Esophagus squamous epithelium (tissue), 5 donors: ENCODE data around the gene HCAR3. TPM values are rescaled to one million over a fixed set of nuclear protein-coding genes. Genes with fewer than 3 reads are reported as not detected.
"Not testable (repeated sequence)": the region's sequence is repeated elsewhere in the genome, so short reads cannot be mapped to it uniquely, and the experiment has no call there.

ENCODE experiments used
- DNase-seq: peaks from one replicate; lab custom pipeline; 2025; lab: John Stamatoyannopoulos, UW
- H3K27ac ChIP-seq, 4 donors: fragments of 200-600 bp; sonication (generic); one replicate each; pipeline ENCODE4 v1.5.1; 2016 to 2019; ENCODE audit warnings: mild to moderate bottlenecking in 1 of 4
- H3K27me3 ChIP-seq, 4 donors: fragments of 200-600 bp; sonication (generic); 1 replicate in 3 of 4; 2 replicates in 1 of 4; pipeline versions ENCODE4 v1.5.1 to v1.6.0; 2017 to 2021; ENCODE audit warnings: antibody characterized with exemption in 1 of 4
- H3K36me3 ChIP-seq, 3 donors: fragments of 200-600 bp; sonication (generic); one replicate each; pipeline ENCODE4 v1.5.1; 2016 to 2019
- H3K4me1 ChIP-seq, 3 donors: fragments of 200-600 bp; sonication (generic); one replicate each; pipeline ENCODE4 v1.5.1; 2017 to 2019
- H3K4me3 ChIP-seq, 4 donors: fragments of 200-600 bp; sonication (generic); 1 replicate in 3 of 4; 2 replicates in 1 of 4; pipeline ENCODE4 v1.5.1; 2016 to 2019; ENCODE audit warnings: mild to moderate bottlenecking in 2 of 4, moderate library complexity in 1 of 4
- H3K9me3 ChIP-seq, 3 donors: fragments of 200-600 bp; sonication (generic); one replicate each; pipeline ENCODE4 v1.5.1; 2016 to 2019
- POLR2A ChIP-seq, 4 donors: fragments of 450-650 bp; IDR thresholded peaks; one replicate each; pipeline ENCODE4 v1.6.1; 2017; ENCODE audit warnings: antibody characterized with exemption in 4 of 4, mild to moderate bottlenecking in 4 of 4, moderate library complexity in 3 of 4
- WGBS, 2 donors: methylation state at CpG; one replicate each; pipeline ENCODE4 v1.1.5; 2018; 5-methylcytosine and 5-hydroxymethylcytosine counted together
- intact Hi-C: fragments of 100-400 bp; cut with DNase I; formaldehyde crosslinking; loops from one replicate; pipeline ENCODE4 v1.15.0; 2022
- total RNA-seq, 4 donors: library from RNA; depleted of rRNA; stranded (reverse); fragments of >200 nt; gene quantifications; one replicate each; pipeline ENCODE4 v1.1.0, GENCODE V29; 2016
- TF ChIP-seq, protein P1 (sequence below), 6 experiments: fragments of 450-650 bp in 4 of 6; fragments of 200-600 bp in 2 of 6; sonication (generic) in 2 of 6; IDR thresholded peaks; one replicate each; pipeline ENCODE4 v1.5.1; 2016 to 2019; ENCODE audit warnings: antibody characterized with exemption in 6 of 6, mild to moderate bottlenecking in 4 of 6, moderate library complexity in 4 of 6
- donor health status: DM: yes; HTN: yes; CAD: no.

Gene HCAR3
- total RNA-seq = 10 to 100 TPM in 2 of 4 donors, 1 to 10 TPM in 2; 4.7 to 18.8 (median 10.5) TPM

DNA sequence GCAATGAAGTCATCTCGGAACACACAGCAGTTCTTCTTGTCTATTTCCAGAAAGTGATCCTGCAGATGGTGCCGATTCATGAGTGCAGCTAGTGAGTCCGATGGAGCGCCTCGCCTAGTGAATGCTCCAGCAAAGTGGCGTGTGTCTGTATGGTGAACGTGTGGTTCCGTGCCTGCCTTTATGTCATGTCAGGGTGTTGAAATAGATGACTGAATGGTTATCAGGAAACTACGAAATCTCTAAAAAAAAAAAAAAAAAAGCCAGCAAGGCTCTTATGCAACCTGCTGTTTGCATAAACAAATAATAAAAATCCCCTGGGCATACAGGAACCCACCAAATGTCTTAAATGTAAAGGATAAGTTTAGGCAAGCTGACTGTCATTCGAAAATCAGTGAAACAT lies at the start of gene HCAR3:
Gene HCAR3 (minus strand): TSS at position 154 of the 400 bp plus-strand sequence. CDS start 74 bp downstream, at position 80.
- Histone ChIP-seq H3K27ac (peak within 1 kb of the TSS in 3 of 4 donors; percentile 61 to 79 (median 70)), H3K4me3 (peak within 1 kb of the TSS in 3 of 4 donors; percentile 19 to 40 (median 36)), H3K4me1 (peaks cover 6 to 24% (median 7%) of the 10 kb centered on the region in 3 donors)
- H3K9me3 ChIP-seq, intact Hi-C loops, H3K36me3 ChIP-seq, DNase-seq, H3K27me3 ChIP-seq: not testable (repeated sequence)
- WGBS, 2 donors = 28 to 49% methylated on average over 8 to 10 of the region's 10 CpGs

DNA sequence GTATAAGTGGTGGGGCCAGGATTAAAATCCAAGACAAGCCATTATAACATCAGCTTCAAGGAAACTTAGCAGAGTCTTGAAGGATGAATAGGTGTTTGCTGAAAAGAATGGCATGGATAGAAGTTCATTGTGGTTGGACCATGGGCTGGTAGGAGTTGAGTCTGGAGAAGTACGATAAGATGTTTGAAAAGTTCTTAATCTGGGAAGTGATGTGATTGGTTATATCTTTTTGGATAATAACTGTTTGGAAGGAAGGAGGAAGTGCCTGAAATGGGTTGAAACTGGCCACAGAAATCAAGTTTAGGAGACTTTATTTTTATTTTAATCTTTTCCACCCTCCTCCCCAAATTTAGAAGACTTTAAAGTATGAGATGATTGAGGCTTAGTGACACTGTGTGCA lies 41.0 kb upstream of the HCAR3 start:
- Histone ChIP-seq H3K4me1 (peaks cover 10 to 37% (median 11%) of the 10 kb centered on the region in 3 donors), H3K27me3 (no peaks in the 10 kb centered on the region), H3K36me3 (peaks cover 8 to 87% (median 40%) of the 10 kb centered on the region in 3 donors), H3K27ac (no peak overlapping the region), H3K4me3 (no peak overlapping the region), H3K9me3 (no peaks in the 10 kb centered on the region)
- WGBS, 2 donors = 76% methylated on average over 1 of the region's 1 CpG
- TF ChIP-seq POLR2A (IDR thresholded peaks at IDR 0.05) = no peak
- TF ChIP-seq, protein P1, sequence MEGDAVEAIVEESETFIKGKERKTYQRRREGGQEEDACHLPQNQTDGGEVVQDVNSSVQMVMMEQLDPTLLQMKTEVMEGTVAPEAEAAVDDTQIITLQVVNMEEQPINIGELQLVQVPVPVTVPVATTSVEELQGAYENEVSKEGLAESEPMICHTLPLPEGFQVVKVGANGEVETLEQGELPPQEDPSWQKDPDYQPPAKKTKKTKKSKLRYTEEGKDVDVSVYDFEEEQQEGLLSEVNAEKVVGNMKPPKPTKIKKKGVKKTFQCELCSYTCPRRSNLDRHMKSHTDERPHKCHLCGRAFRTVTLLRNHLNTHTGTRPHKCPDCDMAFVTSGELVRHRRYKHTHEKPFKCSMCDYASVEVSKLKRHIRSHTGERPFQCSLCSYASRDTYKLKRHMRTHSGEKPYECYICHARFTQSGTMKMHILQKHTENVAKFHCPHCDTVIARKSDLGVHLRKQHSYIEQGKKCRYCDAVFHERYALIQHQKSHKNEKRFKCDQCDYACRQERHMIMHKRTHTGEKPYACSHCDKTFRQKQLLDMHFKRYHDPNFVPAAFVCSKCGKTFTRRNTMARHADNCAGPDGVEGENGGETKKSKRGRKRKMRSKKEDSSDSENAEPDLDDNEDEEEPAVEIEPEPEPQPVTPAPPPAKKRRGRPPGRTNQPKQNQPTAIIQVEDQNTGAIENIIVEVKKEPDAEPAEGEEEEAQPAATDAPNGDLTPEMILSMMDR (IDR thresholded peaks at IDR 0.05) = no peak
- intact Hi-C loops = no loop called here
- no peak for DNase-seq

DNA sequence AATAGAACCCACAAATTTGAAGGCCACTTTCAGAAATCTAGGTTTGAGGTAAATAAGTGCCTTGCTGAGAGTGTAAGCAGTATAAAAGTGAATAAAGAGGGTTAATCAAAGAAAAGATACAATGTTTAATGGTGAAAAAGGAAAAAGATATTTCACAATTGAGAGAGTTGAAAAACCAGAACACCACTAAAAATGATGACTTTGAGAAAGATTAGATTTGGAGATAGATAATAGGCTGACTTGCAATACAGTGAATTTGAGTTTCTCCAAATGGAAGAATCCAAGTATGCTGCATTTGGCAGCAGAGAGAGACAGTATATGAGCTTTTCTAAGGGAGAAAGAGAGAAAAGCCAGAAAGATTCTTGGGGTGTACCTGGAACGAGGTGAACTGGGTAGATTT lies 38.2 kb upstream of the HCAR3 start:
- H3K4me3 ChIP-seq = no peak overlapping the region
- no peak for TF ChIP-seq POLR2A (IDR thresholded peaks at IDR 0.05)
- TF ChIP-seq, protein P1 (IDR thresholded peaks at IDR 0.05) = no peak
- H3K36me3 ChIP-seq = peaks cover 8 to 61% (median 30%) of the 10 kb centered on the region in 3 donors
- H3K27ac ChIP-seq = no peak overlapping the region
- no peaks in the 10 kb centered on the region for H3K27me3 ChIP-seq
- intact Hi-C loops = loop anchor here (5.0 kb wide), 1 partner anchor 112 kb away; no protein-coding TSS in a partner anchor
- DNase-seq = no peak
- peaks cover 14 to 57% (median 15%) of the 10 kb centered on the region in 3 donors for H3K4me1 ChIP-seq
- 88 to 96% methylated on average over 1 of the region's 1 CpG for WGBS, 2 donors
- H3K9me3 ChIP-seq = no peaks in the 10 kb centered on the region

DNA sequence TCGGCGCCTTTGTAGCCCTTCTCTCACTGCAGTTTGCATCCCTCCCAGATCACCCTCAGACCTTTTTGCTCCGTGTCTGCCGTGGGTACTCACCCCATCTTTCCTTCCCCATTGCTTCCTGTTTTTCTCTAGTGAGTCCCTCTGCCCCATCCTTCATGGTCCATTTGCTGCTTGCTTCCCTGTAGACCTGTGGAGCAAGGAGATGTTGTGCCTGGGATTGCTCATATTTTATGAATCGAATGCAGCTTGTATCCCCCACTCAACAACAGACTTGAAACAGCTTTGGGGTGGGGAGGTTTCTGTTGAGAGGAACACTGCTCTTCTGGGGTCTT lies 36.7 kb upstream of the HCAR3 start:
- intact Hi-C loops = loop anchor here (5.0 kb wide), 1 partner anchor 111 kb away; no protein-coding TSS in a partner anchor
- H3K4me3 ChIP-seq = peak overlapping the region; percentile 71 to 99 (median 78)
- H3K9me3 ChIP-seq = no peaks in the 10 kb centered on the region
- WGBS, 2 donors = 4 to 7% methylated on average over 5 of the region's 5 CpGs
- no peak for TF ChIP-seq POLR2A (IDR thresholded peaks at IDR 0.05)
- TF ChIP-seq, protein P1 (IDR thresholded peaks at IDR 0.05) = no peak
- no peaks in the 10 kb centered on the region for H3K27me3 ChIP-seq
- H3K27ac ChIP-seq = peak overlapping the region in 3 of 4 donors; percentile 89 to 96 (median 92)
- H3K4me1 ChIP-seq = peaks cover 14 to 67% (median 15%) of the 10 kb centered on the region in 3 donors
- no peak for DNase-seq
- H3K36me3 ChIP-seq = peaks cover 8 to 46% (median 21%) of the 10 kb centered on the region in 3 donors

DNA sequence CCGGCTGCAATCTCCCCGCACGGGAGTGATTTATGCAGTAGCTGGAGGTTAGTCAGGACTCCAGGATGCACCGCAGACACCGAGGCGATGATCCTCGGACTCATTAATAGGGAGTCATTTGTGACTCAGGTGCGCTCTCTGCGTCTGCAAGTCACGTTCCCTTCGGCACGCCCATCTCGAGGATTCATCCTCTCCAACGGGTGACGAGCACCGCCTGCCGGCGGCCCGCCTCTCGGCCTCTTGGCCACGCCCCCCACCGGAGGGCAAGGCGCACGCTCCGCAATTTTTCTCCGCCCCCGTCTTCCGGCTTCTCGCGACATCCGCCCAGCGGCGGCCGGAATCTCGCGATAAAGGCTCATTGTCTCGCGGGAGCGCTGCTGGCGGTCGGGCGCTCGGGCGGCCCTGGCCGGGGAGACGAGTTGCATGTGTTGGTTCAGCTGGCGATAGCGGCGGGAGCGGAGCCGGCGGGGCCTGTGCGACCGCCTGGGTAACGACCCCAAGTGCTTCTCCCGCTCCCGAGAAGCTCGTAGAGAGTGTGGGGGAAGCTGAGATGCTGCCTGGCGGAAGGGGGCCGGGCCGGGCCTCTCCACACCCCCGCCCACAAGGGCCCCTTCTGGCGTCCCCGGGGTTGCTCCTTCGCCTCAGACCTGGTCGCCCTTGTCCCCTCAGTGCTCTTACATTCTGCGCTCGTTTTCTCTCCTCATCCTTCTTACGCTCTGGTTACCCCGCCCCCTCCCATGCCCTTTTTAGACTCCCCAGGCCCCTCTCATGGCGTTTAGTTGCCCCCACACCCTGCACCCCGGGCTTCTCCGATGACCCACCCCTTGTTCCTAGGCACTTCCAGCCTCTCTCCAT lies 36.1 kb upstream of the HCAR3 start, which contains the start of gene DENR:
Gene DENR (plus strand): TSS at position 361 of the 855 bp plus-strand sequence. CDS start 878 bp downstream, outside the sequence.
- Histone ChIP-seq H3K36me3 (peaks cover 8 to 40% (median 18%) of the 10 kb centered on the region in 3 donors), H3K27ac (peak within 1 kb of the TSS; percentile 89 to 96 (median 91)), H3K4me3 (peak within 1 kb of the TSS; percentile 71 to 99 (median 78)), H3K9me3 (no peaks in the 10 kb centered on the region), H3K27me3 (no peaks in the 10 kb centered on the region), H3K4me1 (peaks cover 14 to 73% (median 15%) of the 10 kb centered on the region in 3 donors)
- TF ChIP-seq POLR2A (IDR thresholded peaks at IDR 0.05) = peak in 3 of 4 donors; percentile 10 to 79 (median 72)
- TF ChIP-seq, protein P1 (IDR thresholded peaks at IDR 0.05) = peak; percentile 84 to 99 (median 94)
- 0 to 1% methylated on average over 24 of the region's 73 CpGs for WGBS, 2 donors
- intact Hi-C loops = loop anchor here (5.0 kb wide), 1 partner anchor 110 kb away; no protein-coding TSS in a partner anchor
- peak; percentile 83 for DNase-seq

DNA sequence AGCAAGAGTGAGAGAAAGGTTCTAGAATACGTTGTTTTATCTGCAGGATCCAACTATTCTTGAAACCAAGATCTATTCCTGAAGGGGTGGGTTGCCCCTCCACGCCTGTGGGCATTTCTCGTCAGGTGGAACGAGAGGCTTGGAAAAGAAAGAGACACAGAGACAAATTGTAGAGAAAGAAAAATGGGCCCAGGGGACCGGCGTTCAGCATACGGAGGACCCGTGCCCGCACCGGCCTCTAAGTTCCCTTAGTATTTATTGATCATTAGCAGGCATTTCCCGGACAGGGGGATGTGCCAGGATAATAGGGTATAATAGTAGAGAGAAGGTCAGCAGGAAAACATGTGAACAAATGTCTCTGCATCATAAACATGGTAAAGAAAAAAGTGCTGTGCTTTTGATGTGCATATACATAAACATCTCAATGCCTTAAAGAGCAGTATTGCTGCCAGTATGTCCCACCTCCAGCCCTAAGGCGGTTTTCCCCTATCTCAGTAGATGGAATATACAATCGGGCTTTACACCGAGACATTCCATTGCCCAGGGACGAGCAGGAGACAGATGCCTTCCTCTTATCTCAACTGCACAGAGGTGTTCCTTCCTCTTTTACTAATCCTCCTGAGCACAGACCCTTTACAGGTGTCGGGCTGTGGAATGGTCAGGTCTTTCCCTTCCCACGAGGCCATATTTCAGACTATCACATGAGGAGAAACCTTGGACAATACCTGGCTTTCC lies 34.3 kb upstream of the HCAR3 start:
- 83% methylated on average over 16 to 17 of the region's 17 CpGs for WGBS, 2 donors
- intact Hi-C loops = loop anchor here (5.0 kb wide), 1 partner anchor 109 kb away; no protein-coding TSS in a partner anchor

More for the DNA sequence above, 34.3 kb upstream of the HCAR3 start:
- H3K9me3 ChIP-seq, DNase-seq, H3K27me3 ChIP-seq, H3K4me3 ChIP-seq: not testable (repeated sequence)
- peak overlapping the region in 3 of 4 donors; percentile 41 to 92 (median 80) for H3K27ac ChIP-seq
- H3K4me1 ChIP-seq = peaks cover 14 to 72% (median 15%) of the 10 kb centered on the region in 3 donors
- peaks cover 3 to 22% (median 9%) of the 10 kb centered on the region in 3 donors for H3K36me3 ChIP-seq
